NCI-H446 treated with DMSO at 0.1 percent for 48 hours (cell line): ENCODE data around the gene CXCL10.

Experiments used
- DNase-seq: peaks from one replicate; lab custom pipeline; 2025; lab: John Stamatoyannopoulos, UW

CXCL10 gene

GRCh38 chr4:75992462-75992861, 30.8 kb downstream of the CXCL10 start:
- no peak for DNase-seq

- no peak for DNase-seq
Observed at GRCh38 chr4:75989846-75990528, 33.3 kb downstream of the CXCL10 start.

- no peak for DNase-seq
Observed at GRCh38 chr4:75985116-75985515, 38.2 kb downstream of the CXCL10 start.

- DNase-seq: no peak
Observed at GRCh38 chr4:75980576-75980975, 42.7 kb downstream of the CXCL10 start.

- DNase-seq: no peak
Observed at GRCh38 chr4:75976177-75976576, 47.1 kb downstream of the CXCL10 start.

GRCh38 chr4:75973766-75974165, 49.5 kb downstream of the CXCL10 start:
- no peak for DNase-seq
